ENCODE data around the gene IER5L. TPM values are rescaled to one million over a fixed set of nuclear protein-coding genes. Genes with fewer than 3 reads are reported as not detected.

The IER5L gene
- total and polyA plus RNA-seq, 9 of the 15 experiments (the other 6 are each of a cell fraction or from before 2014, with no cell fraction given), result 0.14 to 11.9 (median 0.52) TPM

- TF ChIP-seq REST (IDR thresholded peaks at IDR 0.05; ENCODE audit: borderline replicate concordance), result peak; percentile 81
- no peak for TF ChIP-seq REST (CRISPR knock-in tag; IDR thresholded peaks at IDR 0.05; ENCODE audit: low read depth)
Measured at GRCh38 chr9:129183495-129184218, 5.6 kb upstream of the IER5L start (continued).

Measured in K562 (cell line).